ENCODE data around the gene NUCKS1.

DNA sequence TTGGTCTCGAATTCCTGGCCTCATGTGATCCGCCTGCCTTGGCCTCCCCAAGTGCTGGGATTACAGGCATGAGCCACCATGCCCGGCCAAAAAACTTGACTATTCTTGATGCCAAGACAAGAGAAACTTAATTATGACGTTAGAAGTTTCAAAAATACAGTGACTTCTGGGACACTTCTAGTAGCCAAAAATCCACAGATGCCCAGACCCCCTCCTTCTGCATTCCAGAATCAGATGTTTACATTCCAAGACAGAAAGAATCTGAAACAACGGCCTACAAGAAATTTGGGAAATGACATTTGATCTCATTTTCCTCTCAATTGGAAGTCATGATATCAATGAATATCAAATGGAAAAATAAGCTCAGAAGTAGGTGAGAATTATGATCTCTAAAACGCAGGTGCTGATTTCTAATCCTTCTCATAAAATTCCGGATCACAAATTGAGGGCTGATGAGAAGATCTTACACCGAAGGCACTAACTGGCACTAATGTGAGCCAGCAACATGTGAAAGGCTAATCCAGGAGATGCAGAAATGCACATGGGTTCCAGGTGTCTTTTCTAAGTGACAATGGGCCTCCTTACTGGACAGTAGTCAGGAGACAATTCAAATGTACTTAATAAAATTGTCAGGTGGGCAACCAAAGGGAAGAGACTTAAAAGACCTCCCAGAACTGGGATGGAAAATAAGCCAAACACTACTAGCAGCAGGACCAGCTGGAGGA lies 19.8 kb upstream of the NUCKS1 start:
- TF ChIP-seq POLR2A (IDR thresholded peaks at IDR 0.05; ENCODE audit: low read depth, low read length) = no peak
- TF ChIP-seq POLR2AphosphoS5 (IDR thresholded peaks at IDR 0.05; ENCODE audit: low read depth, low read length) = no peak
- TF ChIP-seq TAF1 (IDR thresholded peaks at IDR 0.05; ENCODE audit: borderline replicate concordance, low read depth, low read length) = no peak

Measured in GM12892 (cell line).